Raji (cell line): Measurements from ENCODE around the gene CMPK1.

Experiments used
- POLR2A ChIP-seq: IDR thresholded peaks from 2 replicates; pipeline ENCODE4 v1.6.1; 2011; ENCODE audit warnings: low read depth, low read length, control low read depth; ENCODE audit not compliant: insufficient read depth

The CMPK1 gene

DNA sequence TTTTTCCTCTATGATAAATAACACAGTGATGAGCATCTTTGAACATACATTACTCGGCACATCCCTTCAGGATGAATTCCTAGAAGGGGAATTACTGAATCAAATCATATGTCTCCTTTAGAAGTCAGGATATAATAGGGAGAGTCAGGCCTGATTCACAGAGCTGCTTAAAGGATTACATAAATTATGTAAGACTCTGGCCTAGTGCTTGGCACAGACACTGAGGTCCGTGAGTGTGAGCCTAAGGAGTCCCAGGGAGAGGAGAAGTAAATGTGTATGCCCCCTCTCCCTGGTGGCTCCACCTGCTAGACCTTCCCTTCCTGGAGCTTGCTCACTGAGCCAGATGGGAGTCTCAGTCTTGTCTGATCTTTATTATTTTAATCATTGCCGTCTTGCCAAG lies 73.9 kb downstream of the CMPK1 start:
- no peak for TF ChIP-seq POLR2A

DNA sequence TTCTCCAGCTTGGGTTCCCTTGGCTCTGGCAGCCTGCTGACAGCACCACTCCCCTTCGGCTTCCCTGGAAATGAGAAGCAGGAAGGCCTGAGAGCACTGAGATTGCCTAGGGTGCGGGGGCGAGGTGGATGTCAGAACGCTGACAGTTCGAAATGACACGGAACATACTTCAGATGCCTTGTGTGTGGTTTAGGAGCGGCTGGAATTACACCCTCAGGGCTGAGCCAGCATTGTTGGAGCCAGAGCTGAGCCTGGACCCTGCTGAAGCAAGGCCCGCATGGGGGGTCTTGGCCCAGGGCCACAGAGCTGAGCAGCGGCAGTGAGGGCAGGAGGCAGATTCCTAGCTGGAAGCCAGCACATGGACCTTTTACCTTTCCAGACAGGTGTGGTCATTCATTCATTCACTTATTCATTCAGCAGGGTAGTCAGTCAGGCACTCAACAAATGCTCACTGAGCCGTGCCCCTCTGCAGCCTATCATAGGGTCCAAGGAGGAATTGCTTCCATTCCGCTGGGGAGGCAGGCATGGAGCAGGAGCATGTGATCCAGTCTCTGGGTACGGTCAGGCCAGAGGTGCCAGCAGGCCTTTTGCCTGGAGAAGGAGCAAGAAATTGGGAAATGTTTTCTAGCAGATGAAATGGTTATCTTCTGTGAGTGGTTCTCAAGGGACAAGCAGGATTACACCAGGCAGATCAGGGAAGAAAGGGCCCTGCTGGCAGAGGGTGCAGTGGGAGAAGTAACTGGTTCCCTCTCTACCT lies 75.9 kb downstream of the CMPK1 start:
- TF ChIP-seq POLR2A: no peak

DNA sequence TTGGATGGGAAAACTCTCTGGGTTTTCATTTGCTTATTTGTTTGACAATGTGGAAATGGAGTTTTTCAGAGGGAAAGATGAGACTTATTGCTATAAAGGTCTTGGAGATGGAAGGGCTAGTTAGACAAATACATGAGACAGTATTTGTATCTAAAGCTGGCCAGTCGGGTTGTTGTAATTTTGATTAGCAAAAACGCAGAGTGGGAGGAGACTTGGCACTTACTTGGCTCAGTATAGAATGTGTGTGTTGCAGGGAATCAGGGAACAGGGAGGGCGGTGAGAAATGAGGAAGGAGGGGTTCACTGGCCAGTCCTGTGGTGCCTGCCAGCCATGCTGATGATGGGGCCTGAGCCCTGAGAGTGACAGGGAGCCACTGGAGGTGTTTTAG lies 76.5 kb downstream of the CMPK1 start:
- no peak for TF ChIP-seq POLR2A

DNA sequence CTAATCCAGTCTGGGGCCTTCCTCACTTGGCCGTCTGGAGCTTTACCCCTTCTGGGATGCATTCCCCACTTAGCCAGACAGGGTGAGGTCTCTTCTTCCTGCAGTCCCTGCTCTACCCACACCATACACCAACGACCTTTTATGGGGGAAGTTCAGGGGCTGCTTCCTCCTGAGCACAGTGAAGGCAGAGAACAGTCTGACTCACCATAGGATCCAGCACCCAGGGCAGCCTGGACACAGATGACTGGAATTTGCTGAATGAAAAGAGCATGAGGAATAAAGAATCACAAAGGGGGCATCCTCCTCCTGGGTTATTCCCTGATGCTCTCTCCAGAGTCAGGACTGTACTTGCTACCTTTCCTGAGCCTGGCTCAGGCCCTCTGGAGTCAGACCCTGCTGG lies 77.8 kb downstream of the CMPK1 start:
- TF ChIP-seq POLR2A: no peak

DNA sequence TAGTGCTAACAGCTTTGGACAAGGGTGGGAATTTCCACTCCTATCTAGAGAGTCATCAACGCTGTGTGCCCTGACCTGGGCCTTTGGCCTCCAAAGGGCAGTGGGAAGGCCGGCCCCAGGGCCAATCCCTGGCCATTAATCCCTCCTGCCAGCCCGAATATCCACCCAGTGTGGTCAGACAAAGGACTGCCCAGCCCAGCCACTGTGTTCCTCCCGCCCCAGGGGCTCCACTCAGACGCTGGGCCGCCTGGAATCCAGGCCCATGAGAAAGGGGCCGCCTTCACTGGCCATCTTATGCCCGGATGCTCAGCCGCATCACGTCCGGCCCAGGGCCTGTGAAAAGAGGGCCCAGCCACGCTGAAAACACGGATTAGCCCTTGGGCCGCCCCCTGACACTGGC lies 78.8 kb downstream of the CMPK1 start:
- no peak for TF ChIP-seq POLR2A

DNA sequence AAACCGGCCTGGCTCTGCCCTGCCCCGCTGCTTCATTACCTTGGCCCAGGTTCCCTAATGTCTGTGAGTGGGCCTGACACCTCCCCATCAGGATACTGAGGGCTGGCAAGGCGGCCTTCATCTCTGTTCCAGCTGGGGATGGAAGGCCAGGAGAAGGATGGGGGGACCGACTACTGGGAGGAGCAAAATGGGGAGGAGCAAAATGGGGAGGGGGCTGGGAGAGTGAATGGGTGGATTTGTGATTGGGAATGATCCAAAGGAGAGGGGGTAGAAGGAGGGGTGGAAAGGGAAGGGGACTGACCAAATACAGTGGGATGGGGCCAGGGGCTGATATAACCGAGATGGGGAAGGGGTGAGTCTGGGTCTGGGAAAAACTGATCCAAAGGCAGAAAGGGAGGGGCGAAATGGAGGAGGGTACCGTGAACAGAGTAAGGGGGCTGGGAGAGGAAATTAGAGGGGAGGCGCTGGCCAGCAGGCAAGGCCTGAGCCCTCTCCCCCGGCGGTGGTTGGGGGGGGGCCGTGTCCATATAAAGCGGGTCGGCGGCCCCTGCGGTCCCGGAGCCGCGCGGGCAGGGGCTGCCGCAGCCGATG lies 82.2 kb downstream of the CMPK1 start, which contains the start of gene FOXE3:
TSS of gene FOXE3 (plus strand) at position 558 of the 591 bp plus-strand sequence. CDS start at position 589, 31 bp downstream.
- TF ChIP-seq POLR2A: no peak

DNA sequence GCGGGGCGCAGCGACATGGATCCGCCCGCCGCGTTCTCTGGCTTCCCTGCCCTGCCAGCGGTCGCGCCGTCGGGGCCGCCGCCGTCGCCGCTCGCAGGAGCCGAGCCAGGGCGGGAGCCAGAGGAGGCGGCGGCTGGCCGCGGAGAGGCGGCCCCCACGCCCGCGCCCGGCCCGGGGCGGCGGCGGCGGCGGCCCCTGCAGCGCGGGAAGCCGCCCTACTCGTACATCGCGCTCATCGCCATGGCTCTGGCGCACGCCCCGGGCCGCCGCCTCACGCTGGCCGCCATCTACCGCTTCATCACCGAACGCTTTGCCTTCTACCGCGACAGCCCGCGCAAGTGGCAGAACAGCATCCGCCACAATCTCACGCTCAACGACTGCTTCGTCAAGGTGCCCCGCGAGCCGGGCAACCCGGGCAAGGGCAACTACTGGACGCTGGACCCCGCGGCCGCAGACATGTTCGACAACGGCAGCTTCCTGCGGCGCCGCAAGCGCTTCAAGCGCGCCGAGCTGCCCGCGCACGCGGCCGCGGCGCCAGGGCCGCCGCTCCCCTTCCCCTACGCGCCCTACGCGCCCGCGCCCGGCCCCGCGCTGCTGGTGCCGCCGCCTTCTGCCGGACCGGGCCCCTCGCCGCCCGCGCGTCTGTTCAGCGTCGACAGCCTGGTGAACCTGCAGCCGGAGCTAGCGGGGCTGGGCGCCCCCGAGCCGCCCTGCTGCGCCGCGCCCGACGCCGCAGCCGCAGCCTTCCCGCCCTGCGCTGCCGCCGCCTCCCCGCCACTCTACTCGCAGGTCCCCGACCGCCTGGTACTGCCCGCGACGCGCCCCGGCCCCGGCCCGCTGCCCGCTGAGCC lies 83.0 kb downstream of the CMPK1 start:
- no peak for TF ChIP-seq POLR2A

DNA sequence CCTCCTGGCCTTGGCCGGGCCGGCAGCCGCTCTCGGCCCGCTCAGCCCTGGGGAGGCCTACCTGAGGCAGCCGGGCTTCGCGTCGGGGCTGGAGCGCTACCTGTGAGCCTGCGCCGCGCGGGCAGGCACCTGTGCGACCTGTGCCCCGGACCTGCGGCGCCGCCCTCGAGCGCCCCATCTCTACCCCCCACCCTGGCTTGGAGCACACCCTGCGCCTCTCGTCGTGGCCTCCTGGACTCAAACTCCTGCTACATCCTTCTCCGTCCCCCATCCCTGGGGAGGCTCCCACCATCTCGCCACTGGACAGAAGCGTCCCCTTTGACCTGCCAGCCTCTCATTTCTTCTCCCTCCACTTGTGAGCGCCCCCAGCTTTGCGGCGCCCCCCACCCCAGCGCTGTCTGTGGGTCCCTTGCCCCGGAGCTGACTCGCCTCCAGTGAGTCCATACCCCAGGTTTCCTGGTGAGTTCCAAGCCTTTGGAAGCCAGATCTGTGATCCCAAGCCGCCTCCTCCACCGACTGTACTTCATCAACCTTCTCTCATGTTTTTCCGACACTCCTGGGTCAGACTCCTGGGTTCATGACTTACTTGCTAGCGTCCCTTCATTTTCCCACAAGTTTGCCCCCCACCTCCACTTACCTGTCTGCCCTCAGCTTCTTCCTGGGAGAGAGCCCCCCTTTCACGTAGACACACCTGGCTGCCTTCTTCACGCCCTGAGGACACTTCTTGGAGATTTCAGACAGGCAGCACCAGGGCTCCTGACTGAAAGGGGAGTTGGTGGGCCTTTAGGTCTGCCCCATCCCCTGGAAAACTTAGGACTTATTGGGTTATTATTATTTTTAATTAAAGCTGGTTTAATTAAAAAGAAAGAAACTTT lies 83.8 kb downstream of the CMPK1 start:
- TF ChIP-seq POLR2A: no peak

DNA sequence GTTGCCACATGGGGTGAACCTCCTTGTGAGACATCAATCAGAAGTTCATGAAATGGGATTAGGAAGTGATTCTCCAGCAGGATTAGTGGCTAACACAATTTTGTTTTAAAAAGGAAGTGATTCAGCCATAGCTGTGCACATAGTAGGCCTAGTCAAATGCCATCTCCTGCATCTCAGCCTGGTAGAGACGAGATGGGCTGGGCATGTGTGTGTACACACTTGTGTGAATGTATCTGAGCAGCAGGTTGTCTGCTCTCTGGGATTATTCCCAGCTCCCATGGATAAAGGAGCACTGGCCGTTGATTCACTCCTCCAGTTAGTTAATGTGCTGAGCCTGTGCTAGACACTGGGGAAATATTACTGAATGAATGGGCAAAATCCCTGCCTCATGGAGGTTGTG lies 84.5 kb downstream of the CMPK1 start:
- TF ChIP-seq POLR2A: no peak

DNA sequence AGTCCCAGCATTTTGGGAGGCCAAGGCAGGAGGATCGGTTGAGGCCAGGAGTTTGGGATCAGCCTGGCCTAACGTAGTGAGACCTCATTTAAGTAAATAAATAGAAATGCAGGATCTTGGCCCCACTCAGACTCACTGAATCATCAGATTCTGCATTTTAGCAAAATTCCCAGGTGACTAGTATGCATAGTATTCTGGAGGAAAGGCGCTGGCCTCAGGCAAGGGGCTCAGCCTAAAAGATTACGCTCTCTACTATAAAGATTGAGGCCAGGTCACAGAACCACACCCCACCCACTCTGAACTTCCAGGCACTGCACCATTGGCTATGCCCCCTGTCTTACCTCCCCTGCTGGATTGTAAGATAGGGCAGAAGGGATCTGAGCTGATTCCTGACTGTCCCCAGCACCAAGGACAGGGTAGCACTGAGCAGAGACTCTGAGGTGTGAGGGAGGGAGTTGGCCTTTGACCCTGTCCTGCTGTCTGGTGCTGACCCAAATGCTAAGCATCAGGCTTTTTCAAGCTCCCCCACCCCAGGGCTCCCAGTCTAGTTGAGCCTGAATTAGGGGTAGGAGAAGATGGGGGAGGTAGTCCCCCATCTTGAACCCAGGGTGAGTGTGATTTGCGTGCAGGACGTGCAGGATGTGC lies 85.2 kb downstream of the CMPK1 start:
- no peak for TF ChIP-seq POLR2A

DNA sequence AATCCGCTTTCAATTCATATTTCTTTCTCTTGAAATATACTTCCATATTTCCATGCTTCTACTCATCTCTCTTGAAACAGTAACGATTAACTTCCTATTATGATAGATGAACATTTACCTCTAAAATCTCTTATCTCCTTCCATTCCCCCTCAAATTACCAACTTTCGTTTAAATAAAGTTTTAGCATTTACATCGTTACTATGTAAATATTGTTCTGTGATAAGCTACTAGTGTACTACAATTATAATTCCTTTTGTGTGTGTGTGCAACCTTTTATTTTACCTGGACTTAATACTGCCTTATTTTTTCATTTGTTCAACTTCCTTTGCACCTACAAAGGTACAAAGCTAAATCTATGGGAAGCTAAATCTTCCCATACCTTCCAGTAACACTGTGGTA lies 87.0 kb downstream of the CMPK1 start:
- TF ChIP-seq POLR2A: no peak

DNA sequence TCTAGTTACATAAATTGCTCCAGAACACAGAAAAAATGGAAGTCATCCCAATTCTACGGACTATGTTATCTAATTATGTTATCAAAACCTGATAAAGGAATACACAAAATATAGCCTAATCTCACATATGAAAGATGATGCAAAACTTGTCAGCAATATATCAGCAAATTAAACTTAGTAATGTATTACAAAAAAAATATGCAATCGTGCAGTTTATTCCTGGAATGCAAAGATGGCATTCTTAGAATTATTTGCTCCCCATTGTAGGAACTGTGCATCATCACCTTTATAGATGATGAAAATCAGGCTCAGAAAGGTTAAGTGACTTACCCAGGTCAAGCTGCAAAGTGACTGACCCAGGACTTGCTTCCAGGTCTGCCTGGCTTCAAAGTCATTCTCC lies 90.3 kb downstream of the CMPK1 start:
- TF ChIP-seq POLR2A: no peak

DNA sequence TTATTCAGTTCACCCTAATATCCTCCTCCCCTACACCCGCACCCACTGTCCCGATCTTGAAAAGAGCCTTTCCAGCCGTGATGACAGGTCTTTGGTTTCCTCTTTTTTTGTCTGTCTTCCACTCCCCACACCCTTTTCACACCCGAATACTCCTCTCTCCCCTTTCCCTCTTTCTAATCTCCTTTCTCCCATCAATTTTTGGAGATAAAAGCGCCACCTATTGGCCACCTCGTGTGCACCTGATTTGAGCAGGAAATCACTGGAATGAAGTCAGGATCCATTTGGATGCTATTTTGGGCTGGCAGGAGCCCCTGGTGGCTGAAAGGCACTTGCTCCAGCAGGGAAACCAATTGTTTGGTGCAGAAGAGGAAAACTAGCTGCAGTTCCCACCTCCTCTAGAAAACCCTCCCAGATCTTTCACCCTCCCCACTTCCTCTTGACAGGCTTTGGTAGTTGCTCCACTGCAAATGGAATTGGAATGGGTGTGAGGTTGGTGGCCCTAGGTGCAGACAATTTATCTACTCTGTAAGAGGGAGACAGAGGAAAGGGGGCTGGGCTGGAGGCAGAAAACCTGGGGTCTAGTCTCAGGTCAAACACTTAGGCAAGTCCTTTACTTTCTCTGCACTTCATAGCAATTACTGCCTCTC lies 90.9 kb downstream of the CMPK1 start:
- no peak for TF ChIP-seq POLR2A
